Inflammatory macrophage treated with lipopolysaccharide for 1 hour (primary cell): Measurements from ENCODE around the gene TBC1D32.
"Not testable (repeated sequence)": the region's sequence is repeated elsewhere in the genome, so short reads cannot be mapped to it uniquely, and the experiment has no call there.

Experiments used
- DNase-seq, 2 donors: peaks; one replicate each; pipeline ENCODE4 v3.0.0-alpha.2; 2020 to 2022

The TBC1D32 gene

DNA sequence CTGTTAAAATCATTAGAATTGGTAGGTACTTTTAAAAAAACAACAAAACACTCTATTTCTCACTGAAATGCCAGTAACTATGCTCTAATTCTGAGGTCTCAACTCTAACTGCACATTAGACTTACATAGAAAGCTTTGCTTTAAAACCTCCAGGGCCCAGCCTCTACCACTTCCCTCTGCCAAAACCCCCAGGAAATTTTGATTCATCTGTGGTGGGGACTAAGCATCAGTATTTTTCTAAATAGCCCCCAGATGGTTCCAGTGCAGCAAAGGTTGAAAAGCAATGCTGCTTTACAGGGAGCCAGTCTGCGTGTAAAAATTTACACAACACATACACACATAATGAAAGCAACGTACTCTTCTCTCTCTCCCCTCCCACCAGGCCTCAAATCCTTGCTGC is 3.8 kb downstream of the TBC1D32 start:
- DNase-seq: no peak

DNA sequence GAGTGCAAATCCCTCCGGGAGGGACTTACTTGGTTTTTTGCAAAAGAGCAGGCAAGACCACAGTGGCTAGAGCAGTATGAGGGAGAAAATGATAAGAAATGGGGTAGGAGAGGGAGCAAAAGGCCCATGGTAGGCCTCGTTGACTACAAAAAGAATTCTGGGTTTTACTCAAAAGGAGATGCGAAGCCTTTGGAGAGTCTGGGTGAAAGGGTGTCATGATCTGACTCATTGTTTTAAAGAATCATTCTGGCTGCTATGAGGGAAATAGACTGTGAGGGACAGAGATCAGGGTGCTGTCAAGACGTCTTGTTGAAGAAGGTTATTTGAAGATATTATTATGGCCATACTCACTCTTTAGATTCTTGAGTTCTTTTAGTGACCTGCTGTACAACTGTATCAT is 13.0 kb downstream of the TBC1D32 start:
- no peak for DNase-seq

DNA sequence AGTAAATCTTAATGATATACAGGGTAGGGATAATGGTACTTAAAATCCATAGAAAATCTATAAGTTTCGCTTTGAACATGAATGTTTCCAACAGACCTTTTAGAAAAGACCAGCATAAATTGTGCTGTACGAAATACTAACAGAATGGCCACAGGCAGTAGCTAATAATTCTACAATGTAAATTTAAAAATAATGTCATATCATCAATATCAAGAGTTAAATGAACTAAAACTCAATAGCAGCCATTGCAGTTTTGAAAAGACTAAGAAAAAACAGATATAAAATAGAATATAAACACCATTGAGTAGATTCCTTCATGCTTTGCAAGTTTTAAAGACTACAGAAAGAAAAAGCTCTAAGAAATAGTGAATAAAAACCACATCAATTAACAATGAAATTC is 14.7 kb downstream of the TBC1D32 start:
- DNase-seq: no peak

DNA sequence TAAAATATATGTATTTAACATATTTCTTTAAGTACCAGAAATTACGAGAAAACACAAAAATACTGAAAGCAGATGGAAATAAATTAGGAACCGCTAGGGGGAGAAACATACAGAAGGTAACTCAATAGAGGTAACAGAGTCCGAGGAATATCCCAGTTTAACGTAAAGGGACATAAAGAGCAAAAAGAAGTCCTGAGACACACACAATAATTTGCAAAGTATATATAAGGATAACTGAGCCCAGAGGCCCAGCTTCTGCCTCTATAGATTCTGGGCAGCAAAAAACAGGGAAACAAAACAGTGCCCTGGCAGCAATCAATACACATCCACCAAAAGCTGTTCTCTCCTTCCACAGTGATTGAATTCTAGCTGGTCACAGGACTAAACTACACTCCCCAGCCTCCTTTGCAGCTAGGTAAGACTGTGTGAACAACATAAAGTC is 15.1 kb downstream of the TBC1D32 start:
- DNase-seq: peak; percentile 6 to 40

DNA sequence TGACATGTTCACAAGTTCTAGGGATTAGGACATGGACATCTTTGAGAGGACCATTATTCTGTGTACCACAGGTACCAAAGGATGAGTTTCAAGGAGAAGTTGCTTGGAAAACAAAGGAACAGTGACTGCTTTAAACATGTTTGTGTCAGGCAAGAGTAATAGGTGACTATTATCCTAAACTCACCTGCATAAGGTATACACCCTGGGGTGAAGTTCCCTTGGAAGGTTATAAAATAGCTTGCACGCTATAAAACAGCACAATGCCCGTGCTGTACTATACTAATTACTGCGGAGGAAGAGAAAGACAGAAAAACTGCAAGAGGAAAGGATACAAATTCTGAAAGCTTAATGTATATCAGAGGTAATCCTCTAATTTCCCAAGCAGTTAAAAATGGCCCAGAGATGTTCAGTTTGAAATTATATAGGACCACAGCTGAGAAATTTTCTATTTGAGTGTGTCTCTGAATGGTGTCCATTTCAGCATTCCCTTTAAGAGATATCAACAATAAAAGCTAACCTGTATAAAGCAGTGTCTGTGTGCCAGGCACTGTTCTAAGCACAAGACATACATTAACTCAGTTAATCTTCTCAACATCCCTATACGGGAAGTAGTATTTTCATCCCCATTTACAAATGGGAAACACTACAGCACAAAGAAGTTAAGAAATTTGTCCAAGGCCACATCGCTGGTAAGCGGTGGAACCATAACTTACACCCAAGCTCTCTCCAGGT is 19.7 kb downstream of the TBC1D32 start:
- DNase-seq: no peak

DNA sequence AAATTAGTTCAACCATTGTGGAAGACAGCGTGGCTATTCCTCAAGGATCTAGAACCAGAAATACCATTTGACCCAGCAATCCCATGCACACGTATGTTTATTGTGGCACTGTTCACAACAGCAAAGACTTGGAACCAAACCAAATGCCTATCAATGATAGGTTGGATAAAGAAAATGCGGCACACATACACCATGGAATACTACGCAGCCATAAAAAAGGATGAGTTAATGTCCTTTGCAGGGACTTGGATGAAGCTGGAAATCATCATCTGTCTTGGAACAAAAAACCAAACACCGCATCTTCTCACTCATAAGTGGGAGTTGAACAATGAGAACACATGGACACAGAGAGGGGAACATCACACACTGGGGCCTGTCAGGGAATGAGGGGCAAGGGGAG is 22.5 kb downstream of the TBC1D32 start:
- not testable (repeated sequence) for DNase-seq

DNA sequence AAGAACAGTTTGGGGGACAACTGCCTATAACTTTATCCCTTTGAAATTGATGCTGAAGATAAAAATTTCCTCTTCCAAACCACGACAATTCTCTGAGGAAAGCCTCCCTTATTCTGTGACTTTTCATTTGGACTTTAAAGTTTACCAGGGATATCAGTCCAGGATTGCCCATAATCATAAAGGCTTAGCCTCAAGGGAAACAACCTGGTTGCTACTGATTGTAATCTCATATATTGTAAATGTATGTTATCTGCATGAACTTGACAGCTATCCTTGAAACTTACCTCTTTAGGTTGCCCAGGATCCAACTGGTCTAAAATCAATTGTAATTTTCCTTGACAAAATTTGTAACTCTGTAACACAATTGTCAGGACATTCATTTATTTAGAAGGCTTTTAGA is 23.8 kb downstream of the TBC1D32 start:
- DNase-seq: no peak

DNA sequence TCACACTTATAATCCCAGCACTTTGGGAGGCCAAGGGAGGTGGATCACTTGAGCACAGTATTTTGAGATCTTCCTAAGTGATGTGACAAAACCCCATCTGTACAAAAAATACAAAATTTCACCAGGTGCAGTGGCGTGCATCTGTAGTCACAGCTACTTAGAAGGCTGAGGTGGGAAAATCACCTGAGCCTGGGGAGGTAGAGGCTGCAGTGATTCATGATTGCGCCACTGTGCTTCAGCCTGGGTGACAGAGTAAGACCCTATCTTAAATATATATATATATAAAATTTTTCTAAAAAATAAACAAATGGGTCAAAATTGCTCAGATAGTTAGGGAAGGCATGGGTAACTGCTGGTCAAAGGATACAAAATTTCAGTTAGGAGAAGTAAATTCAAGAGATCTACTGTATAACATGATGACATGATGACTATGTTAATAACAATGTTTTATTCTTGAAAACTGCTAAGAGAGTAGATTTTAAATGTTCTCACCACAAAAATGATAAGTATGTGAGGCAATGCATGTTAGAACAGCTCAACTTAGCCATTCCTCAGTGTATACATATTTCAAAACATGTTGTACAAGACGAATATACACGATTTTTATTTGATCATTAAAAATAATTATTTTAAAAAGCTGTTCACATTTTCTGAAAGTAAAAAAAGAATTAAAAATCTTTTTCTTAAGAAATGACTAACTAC is 24.4 kb downstream of the TBC1D32 start:
- DNase-seq: no peak

DNA sequence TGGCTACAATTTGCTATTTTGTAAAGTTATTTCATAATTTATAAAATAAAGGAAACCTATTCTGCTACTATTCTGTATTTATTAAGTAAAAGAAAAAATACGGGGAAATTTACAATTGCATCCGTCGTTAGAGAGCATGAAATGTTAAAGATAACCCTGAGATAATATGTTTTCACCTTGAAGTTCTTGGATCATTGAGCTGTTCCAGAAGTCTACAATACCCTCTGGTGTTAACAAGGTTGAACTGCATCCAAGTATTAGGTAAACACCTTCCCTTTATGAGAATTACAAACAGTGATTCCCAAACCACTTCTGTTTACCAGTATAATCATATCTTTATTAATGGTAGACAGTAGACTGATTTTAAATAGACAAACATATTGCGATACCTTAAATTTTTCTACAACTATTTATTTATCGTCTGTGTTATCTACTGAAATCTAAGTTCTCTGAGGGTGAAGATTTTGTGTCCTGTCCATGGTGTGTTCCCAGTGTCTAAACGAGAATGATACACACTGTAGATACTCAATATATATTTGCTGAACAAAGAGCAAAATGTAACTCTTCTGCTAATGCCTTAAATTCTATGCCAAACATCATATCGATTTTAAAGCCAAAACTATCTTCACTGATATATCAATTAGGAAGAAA is 28.2 kb downstream of the TBC1D32 start:
- DNase-seq: peak; percentile 28 to 41

DNA sequence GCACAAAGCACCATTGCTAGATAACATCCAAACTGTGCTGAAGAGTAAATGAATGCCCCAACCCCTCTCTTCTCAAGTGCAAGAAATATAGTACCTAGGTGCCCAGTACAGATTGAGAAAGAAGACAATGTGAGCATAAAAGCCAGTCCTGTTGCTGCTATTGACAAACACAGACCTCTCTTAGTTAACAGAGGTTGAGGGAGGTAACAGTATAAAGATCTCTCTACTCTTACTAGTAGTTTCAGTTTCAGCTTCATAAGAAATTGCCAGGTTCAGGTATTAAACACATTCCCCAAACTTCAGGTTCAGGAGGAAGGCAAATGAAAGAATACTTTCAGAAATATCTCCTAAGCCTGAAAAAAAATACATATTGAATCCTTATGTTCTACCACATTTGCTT is 31.4 kb downstream of the TBC1D32 start:
- no peak for DNase-seq

DNA sequence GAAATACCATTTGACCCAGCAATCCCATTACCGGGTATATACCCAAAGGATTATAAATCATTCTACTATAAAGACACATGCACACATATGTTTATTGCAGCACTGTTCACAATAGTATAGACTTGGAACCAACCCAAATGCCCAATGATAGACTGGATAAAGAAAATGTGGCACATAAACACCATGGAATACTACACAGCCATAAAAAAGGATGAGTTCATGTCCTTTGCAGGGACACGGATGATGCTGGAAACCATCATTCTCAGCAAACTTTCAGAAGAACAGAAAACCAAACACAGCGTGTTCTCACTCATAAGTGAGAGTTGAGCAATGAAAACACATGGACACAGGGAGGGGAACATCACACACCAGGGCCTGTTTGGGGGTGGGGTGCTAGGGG is 33.1 kb downstream of the TBC1D32 start:
- not testable (repeated sequence) for DNase-seq

DNA sequence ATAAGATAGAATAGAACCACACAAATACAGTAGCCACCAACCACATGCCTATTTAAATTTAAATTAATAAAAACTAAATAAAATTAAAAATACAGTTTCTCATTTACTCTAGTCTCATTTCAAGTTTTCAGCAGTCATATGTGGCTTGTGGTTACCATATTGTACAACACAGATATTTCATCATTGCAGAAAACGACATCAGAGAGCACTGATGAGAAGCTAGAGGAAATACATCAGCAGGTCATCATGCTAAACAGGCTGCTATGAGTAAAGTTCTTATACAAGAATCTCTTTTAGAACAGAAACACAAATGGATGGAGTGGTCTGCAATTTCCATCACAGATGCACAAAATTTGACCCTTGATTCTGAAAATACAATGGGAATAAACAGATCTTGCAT is 36.6 kb downstream of the TBC1D32 start:
- peak; percentile 60 to 71 for DNase-seq

DNA sequence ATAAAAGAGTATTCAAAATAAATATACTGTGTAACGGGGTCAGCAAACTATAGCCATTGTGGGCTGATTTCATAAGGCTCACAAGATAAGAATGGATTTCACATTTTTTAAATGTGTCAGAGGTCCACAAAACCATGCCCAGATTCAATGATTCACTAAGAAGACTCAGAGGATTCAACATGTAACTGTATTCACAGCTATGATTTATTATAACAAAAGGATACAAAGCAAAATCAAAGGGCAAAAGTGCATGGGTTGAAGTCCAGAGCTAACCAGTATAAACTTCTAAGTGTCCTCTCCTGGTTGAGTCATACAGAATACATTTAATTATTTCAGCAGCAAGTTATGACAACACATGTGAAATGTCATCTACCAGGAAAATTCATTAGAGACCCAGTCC is 49.2 kb downstream of the TBC1D32 start:
- DNase-seq: no peak

DNA sequence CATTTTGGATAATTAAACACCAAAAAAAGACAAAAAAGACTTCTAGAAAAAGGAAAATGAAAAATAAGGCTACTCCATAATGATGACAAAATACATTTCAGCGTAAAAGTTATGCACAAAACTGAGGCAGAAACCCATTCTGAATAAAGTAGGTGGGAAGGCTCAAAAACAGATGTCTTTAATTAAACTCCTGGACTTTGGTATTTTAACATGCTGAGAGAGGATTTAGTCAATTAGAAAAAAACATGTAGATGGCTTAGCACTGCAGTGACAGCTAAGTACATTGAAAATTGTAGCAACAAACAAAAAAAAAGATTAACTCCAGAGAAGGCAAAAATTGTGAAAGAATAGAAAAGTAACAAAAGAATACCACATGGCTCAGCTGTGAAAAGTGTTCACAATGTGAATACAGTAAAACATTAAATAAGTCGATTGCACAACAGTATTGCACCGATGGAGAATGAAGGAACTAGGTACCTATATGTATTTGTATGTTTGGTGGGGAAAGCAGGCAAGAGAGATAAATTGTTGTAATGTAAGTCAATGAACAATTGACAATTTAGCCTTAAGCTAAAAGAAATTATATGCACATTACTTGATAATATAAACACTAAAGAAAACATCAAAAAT is 59.5 kb downstream of the TBC1D32 start:
- DNase-seq: no peak

DNA sequence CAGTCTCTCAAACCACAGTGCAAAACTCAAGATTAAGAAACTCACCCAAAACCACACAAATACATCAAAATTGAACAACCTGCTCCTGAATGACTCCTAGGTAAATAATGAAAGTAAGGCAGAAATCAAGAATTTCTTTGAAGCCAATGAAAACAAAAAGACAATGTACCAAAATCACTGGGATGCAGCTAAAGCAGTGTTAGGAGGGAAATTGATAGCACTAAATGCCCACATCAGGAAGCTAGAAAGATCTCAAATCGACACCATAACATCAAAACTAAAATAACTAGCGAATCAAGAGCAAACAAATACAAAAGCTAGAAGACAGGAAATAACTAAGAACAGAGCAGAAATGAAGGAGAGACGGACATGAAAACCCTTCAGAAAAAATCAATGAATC is 70.5 kb downstream of the TBC1D32 start:
- DNase-seq: no peak

DNA sequence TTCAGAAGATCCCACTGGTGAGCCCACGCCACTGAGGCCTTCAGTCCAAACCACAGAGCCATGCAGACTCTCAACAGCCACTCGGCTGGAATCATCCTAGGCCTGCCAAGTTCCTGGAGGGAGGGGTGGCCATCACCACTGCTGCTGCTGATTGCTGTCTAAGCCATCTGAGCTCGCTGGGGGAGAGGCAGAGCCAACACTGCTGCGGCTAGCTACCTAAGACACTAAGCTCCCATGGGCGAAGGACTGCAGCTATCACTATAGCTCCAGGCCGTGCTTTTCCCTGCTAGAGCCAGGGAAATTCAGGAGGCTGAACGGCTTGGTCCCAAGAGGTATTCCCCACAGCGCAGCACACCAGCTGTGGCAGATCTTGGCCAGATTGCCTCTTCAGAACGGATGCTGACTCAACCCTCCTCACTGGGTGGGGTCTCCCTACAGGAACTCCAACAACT is 73.6 kb downstream of the TBC1D32 start:
- DNase-seq: no peak

DNA sequence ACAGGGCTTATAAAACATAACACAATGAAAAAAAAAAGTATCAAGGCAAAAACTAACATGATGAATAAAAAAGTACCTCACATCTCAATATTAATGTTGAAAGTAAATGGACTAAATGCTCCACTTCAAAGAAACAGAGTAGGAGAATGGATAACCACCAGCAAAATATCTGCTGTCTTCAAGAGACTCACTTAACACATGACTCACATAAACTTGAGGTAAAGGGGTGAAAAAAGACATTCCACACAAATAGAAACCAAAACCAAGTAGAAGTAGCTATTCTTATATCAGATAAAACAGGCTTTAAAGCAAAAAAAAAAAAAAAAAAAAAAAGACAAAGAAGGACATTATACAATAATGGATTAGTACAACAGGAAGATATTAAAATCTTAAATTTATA is 86.9 kb downstream of the TBC1D32 start:
- no peak for DNase-seq

DNA sequence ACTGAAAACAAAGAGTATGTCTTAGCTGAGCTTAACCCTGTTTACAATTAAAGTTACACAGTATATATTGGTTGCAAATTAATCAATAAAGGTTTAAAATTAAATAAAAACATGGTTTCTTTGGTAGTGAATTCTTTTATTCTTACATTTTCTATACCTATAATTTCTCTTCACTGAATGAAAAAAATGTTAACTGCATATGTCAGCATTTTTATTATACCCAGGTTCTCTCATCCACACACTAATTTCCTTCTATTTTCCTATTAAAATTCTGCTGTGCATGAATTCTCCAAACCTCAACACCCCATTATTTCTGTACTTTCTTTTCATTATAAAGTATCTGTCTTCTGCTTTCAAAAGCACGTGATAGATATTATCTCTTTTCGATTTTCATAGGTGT is 91.9 kb downstream of the TBC1D32 start:
- no peak for DNase-seq

DNA sequence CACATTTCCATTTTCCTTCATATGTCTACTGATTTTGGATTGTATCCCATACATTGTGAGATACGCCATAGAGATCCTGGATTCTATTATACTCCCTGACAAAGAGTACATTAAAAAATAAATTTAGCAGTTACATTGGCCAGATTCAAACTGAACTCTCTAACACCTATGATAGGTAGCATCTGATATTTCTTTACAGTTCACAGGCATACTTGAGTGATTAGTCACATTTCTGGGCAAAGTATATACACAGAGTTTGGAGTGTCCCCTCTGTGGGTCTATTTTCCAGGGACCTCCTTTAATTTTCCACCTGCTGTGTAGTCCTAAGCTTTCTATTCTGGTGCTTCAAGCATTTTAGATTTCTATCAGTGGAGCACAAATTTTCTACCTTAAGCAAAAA is 96.4 kb downstream of the TBC1D32 start:
- no peak for DNase-seq

DNA sequence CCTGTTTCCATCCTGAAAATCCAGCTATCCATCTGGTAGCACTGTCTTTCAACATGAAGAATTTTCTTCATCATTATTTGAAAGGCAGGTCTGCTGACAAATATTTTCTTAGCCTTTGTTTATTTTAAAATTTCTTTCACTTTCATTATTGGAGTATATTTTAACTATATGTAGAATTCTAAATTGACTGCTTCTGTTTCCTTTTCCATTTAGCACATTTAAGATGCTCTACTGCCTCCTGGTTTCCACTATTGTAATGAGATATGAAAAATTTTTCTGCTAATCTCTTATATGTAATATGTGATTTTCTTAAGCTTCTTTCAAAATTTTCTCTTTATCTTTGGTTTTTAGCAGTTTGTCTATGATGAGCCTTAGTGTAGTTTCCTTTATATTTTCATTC is 97.3 kb downstream of the TBC1D32 start:
- no peak for DNase-seq

DNA sequence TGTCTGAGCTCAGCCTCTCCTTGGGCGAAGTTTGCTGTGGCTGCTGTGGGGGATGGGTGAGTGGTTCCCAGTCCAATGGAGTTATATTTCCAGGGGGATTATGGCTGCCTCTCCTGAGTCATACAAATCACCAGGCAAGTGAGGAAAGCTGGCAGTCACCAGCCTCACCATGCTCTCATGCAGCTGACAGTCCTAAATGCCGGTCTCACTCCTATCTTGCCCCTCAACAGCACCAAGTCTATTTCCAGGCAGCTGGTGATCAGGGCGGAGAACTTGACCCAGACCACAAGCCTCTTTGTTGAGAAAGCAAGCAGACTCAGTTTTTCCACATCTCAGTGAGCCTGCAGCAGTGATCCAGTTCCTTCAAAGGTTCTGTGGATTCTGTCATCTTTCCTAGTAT is 98.9 kb downstream of the TBC1D32 start:
- DNase-seq: no peak

DNA sequence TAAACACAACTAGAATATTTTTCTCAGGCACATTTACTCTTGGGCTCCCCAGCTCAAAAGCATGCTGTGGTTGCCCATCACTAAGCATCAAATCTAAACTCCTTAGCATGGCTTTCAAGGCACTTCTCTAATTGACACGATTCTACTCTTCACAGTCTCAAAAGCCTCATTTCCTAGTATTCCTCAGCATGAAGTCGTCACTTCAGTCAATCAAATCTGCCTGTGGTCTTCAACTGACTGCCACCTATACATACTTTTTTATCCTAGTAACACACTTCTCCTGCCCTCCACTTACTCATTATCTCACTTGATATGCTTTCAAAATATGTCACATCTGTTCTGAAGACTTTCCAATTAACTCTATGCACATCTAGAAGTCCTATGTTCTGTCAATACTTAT is 110.3 kb downstream of the TBC1D32 start:
- no peak for DNase-seq

DNA sequence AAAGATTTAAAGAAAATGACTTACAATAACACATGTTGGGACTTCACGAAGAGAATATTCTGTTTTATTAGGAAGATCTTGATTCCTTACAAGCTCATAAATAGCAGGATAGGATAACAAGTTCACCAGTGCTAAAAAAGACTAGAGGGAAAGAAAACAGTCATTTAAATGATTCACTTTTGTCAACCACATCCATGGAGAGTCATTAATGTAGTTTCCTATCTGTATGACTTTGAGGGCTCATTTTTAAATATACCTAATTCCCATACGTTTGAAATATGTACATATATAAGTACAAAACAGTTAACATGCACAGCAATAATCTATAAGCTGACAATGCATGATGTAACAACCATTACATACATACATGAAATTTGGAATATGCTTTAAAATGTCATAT is 111.1 kb downstream of the TBC1D32 start:
- no peak for DNase-seq

DNA sequence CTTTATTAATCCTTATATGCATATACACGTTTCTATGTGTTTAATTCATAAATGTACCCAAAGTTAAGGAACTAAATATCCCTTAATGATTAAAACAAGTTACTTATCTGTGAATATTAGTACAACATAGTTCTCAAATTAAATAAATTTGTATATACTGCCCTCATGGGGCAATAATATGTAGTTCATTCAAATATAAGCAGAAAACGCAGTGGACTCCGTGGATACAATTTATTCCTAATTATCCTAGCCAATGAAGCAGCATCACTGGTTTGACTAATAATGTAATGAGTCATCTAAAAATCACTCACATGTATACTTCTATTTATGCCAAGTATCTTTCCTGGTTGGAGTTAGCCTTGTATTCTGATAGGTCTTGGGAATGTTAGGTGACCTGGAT is 111.6 kb downstream of the TBC1D32 start:
- no peak for DNase-seq
